ELF-1 (cell line): ENCODE data around the gene ATP6V0D1.

Source experiments
- DNase-seq: peaks from one replicate; pipeline ENCODE4 v3.0.0-alpha.2; 2016; ENCODE audit warnings: low read depth, low spot score

ATP6V0D1 gene

DNA sequence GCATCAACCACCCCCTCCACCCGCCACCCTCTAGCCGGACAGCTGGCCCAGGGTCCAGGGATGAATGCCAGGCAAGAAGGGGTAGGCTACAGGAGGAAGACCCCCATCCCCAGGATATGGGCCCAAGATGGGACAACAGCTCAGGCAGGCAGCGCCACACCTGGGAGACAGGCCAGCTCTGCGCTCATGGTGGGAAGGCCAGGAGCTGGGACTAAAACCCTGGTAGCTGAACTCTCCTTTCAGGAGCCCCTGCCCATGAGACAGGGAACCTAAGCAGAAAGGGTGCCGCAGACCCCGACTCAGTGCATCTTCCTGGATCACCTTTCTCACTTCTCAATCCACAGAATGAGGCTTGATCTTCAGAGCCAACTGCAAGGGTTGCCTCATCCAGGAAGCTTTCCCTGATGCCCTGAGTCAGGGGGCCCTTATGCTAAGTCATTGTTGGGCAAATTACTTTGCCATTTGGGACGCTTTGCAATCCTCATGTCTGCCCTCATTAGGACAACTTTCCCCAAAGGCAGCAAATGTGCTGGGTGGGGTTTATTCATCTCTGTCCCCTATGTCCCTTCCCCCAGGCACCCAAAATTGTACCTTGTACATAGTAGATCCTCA is 73.7 kb downstream of the ATP6V0D1 start:
- no peak for DNase-seq

GRCh38 chr16:67406111-67406971 is 74.6 kb downstream of the ATP6V0D1 start:
- no peak for DNase-seq

- no peak for DNase-seq
These were observed 75.6 kb downstream of the ATP6V0D1 start for GRCh38 chr16:67405336-67405735.

DNA sequence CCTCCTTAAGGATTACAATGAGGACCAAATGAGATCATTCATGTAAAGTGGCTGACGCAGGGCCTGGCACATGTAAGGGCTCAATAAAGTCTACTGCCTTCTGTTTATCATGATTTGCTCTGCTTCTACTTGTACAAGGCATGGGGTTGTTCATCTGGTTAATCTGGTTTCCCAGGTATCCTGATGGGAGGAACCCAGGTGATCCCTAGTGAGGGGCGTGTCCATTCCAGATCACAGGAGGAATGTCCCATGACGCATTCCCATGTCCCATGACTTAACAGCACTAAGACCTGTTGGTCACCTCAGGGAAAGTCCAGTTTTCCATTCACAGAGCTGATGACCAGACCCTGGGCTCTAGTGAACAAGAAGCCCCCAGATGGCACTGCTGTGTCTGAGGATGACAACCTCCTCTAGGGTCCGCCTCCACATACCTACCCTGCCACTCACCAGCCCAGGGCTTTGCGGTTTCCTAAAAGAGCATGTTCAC is 76.2 kb downstream of the ATP6V0D1 start:
- peak; percentile 82 for DNase-seq

DNA sequence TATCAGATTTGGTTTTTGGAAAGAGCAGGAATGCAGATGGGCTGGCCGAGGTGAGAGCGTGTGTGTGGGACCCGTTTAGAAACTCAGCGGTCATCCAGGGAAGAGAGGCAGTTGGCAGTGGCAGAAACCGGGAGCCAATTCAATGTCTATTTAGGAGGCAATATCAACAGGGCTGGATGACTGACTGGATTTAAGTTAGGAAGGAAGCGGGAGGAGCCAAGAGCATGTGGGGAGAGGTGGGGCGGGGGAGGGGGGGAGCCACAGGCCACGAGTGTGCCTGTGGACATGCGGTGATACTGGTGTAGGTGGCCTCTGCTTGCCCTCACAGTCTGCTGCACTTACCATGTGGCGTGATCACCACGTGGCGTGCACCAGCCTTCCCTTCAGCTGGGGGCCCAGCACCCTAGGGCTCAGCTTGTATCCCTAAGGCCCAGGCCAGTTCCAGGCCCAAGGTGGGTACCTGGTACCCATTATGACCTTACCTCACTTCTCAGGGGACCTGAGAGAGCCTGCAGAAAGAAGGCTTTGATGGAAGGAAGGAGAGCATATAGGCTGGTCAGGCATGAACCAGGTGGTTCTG is 76.9 kb downstream of the ATP6V0D1 start:
- DNase-seq: no peak

- DNase-seq: no peak
These were observed 80.1 kb downstream of the ATP6V0D1 start for GRCh38 chr16:67400901-67401300.

GRCh38 chr16:67399749-67400704 is 80.9 kb downstream of the ATP6V0D1 start:
- DNase-seq: no peak

DNA sequence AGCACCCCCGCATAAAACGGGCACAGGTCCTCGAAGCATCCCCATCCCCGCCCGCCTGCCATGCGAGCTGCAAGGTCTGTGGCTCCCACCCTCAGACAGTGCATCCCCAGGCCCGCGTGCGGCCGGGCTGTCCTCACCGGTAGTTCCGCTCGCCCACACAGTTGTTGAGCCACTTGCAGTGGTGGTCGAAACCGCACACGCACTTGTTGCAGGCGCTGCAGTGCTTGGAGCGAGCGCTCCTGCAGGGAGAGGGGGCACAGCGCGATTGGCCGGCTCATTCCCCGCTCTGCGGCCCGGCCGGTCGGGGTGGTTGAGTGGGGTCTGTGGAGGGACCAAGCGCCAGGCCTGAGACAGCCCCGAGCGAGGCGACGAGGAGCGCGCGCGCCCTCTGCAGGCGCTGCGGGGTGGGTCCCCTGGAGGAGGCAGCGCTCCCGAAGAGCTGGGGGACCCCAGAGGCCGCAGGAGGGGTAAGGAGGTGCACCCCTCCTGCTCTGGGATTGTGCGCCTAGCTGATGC is 81.7 kb downstream of the ATP6V0D1 start:
- peak; percentile 86 for DNase-seq

DNA sequence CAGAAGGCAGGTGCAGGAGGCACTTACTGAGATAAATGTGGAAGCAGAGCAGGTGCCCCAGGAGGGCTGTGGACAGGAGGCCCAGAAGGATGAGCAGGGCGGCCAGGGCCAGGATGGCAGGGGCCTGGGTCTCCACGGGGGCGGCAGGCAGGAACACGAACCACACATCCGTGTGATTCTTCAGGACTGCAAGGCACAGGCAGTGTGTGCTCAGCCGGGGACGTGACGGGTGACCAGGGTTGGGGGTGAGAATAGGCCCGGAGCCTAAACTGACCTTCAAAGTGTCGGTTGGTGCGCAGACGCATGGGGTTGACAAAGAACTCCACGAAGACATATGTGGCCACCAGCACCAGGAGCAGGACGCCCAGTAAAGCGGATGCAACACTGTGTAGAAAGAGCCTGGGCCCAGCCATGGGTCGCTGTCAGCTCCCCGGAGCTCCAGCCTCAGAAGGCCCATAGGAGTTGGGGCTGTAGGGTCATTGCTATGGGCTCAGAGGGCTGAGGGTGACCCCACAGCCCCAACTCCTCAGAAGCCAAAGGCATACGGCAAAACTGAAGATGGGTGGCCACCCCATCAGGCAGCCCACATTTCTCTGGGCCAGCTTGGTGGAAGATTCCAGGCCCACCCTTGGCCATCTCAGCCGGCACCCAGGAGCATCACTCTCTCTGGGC is 82.3 kb downstream of the ATP6V0D1 start:
- no peak for DNase-seq

DNA sequence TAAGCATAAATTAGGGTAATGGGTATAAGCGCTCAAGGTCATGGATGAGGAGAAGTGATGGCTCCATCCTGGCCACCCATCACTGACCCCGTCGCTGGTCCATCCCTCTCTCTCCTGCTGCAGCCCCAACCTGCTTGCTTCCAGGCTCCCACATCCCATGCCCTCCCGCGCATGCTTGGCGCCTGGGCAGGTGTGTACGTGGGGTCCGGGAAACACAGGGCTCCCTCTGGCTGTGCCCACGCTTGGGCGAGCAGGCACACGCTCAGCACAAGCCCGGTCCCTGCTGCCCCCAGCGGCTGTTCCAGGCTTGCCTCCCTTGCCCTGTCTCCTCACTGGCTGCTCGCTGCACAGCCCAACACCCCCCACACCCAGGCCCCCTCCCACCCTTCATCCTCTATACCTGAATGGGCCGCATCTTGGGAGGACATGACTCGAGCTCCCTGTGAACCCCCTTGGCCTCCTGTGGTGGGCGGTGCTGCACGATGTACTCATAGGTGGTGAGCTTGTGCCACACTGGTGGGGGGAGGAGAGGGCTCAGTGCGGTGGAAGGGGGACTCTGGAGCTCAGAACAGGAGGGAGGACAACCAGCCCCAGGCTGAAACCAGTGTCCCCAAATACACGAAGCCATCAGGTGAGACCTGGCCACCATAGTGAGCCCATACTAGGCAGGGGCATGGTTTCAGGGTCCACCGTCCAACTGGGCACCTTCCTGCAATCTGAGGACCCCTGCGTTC is 83.0 kb downstream of the ATP6V0D1 start:
- DNase-seq: no peak

DNA sequence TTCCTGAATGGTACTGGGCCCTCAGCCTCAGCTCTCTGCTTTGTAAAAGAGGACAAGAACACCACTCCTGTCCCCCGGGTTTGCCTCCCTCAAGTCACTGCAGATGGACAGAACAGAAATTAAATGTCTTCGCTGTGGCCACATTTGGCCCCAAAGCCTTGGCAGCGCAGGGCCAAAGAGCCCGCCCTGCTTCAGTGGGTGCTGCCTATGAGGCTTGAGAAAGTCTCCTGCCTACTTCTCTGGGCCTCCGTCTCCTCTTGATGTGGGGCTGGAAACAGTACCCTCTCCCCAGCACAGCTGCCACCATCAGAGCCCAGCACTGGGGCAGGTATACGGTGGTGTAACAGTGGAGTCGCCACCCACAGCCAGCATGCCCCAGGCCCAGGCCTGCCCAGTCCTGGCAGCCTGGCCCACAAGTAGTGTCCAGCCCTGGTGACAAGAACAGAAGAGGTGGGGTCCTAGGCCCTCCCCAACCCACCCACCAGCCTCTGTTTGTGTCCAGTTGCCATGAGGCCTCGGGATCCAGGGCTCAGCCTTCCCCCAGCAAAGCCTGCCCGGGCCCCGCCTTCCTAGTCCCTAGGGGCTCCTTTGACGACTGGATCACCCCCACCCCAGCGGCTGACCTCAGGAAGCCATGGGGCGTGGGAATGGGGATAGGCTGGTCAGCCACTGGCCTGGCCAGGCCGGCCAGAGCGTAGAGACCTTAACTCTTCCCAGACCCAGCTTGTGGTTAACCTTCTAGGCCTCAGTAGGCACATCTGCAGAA is 83.7 kb downstream of the ATP6V0D1 start:
- DNase-seq: no peak

- DNase-seq: peak; percentile 76
These were observed 84.6 kb downstream of the ATP6V0D1 start for GRCh38 chr16:67396159-67397035.

DNA sequence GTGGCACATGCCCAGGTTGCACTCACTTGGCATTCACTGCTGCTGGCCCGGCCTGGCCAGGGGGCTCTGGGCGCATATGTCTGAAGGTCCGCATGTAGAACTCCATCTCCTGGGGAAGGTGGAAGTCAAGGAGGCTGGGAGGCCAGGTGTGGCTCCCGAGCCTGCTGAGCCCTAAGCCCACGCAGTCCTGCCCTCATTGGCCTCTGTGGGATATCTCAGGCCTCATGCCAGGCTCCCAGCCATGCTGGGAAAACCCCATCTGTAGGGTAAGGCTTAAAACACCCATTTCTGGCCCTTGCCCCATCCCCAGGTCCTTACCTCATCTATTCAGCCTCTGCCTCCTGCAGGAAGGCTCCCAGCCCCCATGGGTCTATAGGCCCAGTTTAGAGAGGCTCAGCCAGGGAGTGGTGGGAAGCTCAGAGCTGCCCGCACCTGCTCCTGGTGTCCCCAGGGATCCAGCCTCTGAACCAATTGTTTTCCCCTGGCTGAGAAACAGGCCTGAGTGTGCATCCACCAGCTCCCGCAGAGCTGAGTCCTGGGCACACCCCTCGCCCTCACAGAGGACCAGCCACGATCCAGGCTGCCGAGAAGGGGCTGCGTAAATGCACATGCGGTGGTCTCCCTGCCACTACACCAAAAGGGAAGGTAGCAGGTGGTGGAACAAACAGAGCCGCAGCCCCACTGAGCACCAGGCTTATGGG is 85.3 kb downstream of the ATP6V0D1 start:
- DNase-seq: no peak

GRCh38 chr16:67395105-67395457 is 85.9 kb downstream of the ATP6V0D1 start:
- no peak for DNase-seq

DNA sequence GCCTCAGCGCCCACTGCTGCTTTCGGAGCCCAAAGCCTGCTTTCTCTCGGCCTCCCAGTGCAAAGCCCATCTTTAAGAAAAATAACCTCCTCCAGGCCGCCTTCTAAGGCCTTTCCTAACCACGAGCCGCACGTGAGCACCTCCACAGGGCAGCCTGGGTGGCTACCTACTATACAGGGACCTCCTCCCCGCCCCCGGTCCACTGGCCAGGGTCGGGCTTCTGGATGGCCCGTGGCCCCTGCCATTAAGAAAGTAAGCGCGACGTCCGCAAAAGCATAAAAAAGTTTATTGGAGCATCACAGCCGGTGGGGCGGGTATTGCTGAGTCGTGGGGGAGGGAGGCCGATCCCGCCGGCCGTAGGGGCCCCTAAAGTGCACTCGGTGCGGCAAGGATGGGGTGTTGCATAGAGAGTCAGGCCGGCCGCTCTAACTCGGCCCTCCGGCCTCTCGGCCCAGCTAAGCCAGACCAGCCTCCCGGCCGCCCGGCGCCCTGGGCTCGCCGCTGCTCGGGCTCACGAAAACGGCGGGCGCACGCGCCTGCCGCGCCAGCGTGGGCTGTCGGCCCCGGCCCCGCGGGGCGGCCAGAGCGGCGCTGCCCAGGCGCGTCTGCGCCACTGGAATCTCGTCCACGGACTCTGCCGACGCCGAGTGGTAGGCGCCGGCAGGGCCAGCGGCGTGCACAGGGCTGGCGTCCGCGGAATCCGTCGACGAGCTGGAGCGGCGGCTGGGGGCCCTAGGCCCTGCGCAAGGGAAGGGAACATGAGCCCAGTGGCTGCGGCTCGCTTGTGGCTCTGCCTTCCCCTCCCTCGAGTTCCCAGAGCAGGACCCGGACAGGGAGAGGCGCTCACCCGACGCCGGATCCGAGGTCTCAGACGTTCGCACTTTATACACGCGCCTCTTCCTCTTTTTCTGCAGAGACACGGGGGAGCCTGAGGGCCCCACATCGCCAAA is 86.5 kb downstream of the ATP6V0D1 start:
- DNase-seq: peak; percentile 52

DNA sequence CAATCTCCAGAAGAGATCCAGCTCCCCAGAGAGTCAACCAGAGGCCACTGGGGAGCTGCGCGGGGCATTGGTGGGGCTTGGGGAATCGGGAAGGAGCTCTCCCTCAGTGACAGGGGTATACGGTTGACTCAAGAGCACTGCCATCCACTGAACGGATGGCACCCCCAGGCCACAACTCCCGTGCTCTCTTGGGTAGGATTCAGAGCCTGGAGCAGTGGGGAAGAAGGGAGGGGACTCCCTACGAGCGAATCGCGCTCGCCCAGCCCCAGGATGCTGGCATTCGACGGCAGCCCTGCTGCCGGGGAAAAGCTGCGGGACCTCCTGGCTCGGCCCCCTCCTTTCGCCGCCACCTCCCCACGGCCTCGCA is 87.2 kb downstream of the ATP6V0D1 start:
- DNase-seq: peak; percentile 41
